HepG2 (cell line): ENCODE results near the gene CDH23. TPM values are rescaled to one million over a fixed set of nuclear protein-coding genes. Genes with fewer than 3 reads are reported as not detected.

Experiments
- ATAC-seq: fragments of 200-7000 bp; cut with Tn5 transposase; 3 replicates; pipeline ENCODE4 v1.9.1; 2020; ENCODE audit warnings: mild to moderate bottlenecking, moderate library complexity
- BruUV-seq: library from RNA; stranded (reverse); fragments of 400-500 nt; replicated peaks from 2 replicates; lab custom pipeline; 2021; lab: Mats Ljungman, UMichigan
- CTCF ChIA-PET: fragments of 300-600 bp; formaldehyde crosslinking; extraction: SDS; loops from one replicate; lab custom pipeline; 2021; ENCODE audit warnings: low total read pairs, inconsistent platforms, low intra/inter-chr PET ratio; lab: Yijun Ruan, JAX
- POLR2A ChIA-PET: fragments of 350-600 bp; sonication (Branson Sonifier 250); formaldehyde crosslinking; loops from one replicate; lab custom pipeline; 2020; ENCODE audit warnings: antibody characterized with exemption, inconsistent platforms; lab: Yijun Ruan, JAX
- DNase-seq: peaks from one replicate; pipeline ENCODE4 v3.0.0-alpha.2; 2015; ENCODE audit warnings: low spot score
- FAIRE-seq: peaks from 3 replicates; lab custom pipeline; 2011; peaks lifted over from hg19 to GRCh38; lab: Jason Lieb, UNC
- H2AFZ ChIP-seq: one replicate; pipeline ENCODE4 v1.6.1; 2011; ENCODE audit warnings: low read length, inconsistent platforms
- H3K27ac ChIP-seq: fragments of 300-600 bp; 3 replicates; pipeline ENCODE4 v1.8.0; 2011; ENCODE audit warnings: mixed run types, mild to moderate bottlenecking, mixed read lengths, low read length, inconsistent platforms; ENCODE audit not compliant: insufficient read depth; ENCODE audit errors: extremely low read length
- H3K27me3 ChIP-seq, 2 experiments: fragments of 200-600 bp in 1 of 2; 2 replicates in 1 of 2; 3 replicates in 1 of 2; pipeline versions ENCODE4 v1.6.0 to v1.8.0; 2011; ENCODE audit warnings: low read length in 2 of 2, mild to moderate bottlenecking in 2 of 2, moderate library complexity in 2 of 2, inconsistent platforms in 1 of 2; ENCODE audit not compliant: insufficient read depth in 2 of 2, control insufficient read depth in 1 of 2
- H3K36me3 ChIP-seq, 2 experiments: fragments of 200-600 bp in 1 of 2; replicated peaks in 1 of 2; 2 replicates in 1 of 2; 3 replicates in 1 of 2; pipeline versions ENCODE4 v1.5.1 to v1.8.0; 2011; ENCODE audit warnings: low read length in 2 of 2, inconsistent platforms in 1 of 2; ENCODE audit not compliant: insufficient read depth in 2 of 2, control insufficient read depth in 1 of 2
- H3K4me1 ChIP-seq: 2 replicates; pipeline ENCODE4 v1.5.1; 2012; ENCODE audit warnings: low read length, inconsistent platforms; ENCODE audit not compliant: insufficient read depth
- H3K4me2 ChIP-seq: 2 replicates; pipeline ENCODE4 v1.6.0; 2011; ENCODE audit warnings: low read depth, low read length, inconsistent platforms
- H3K4me3 ChIP-seq, 3 experiments: fragments of 200-600 bp in 1 of 3; sonication (generic), shearing (Covaris generic) in 1 of 3; replicated peaks in 1 of 3; 2 replicates each; pipeline ENCODE4 v1.5.1; 2011 to 2016; ENCODE audit warnings: low read length in 3 of 3, inconsistent platforms in 2 of 3, low read depth in 2 of 3, mild to moderate bottlenecking in 2 of 3, control low read depth in 1 of 3, mixed read lengths in 1 of 3; ENCODE audit not compliant: insufficient read depth in 1 of 3
- H3K79me2 ChIP-seq: one replicate; pipeline ENCODE4 v1.6.1; 2011; ENCODE audit warnings: low read length, inconsistent platforms; ENCODE audit not compliant: insufficient read depth
- H3K9ac ChIP-seq: 2 replicates; pipeline ENCODE4 v1.6.0; 2011; ENCODE audit warnings: mild to moderate bottlenecking, low read depth, low read length, inconsistent platforms; ENCODE audit not compliant: insufficient read depth
- H3K9me3 ChIP-seq: 2 replicates; pipeline ENCODE4 v1.5.1; 2012; ENCODE audit warnings: mild to moderate bottlenecking, low read length
- H4K20me1 ChIP-seq: 2 replicates; pipeline ENCODE4 v1.6.0; 2011; ENCODE audit warnings: inconsistent platforms, mild to moderate bottlenecking, low read length, moderate library complexity; ENCODE audit not compliant: insufficient read depth
- ASH2L ChIP-seq: fragments of 300-600, 200-600 bp; sonication (generic); IDR thresholded peaks from 2 replicates; pipeline ENCODE4 v1.7.0; 2017; ENCODE audit warnings: low read depth, mild to moderate bottlenecking, moderate library complexity, mixed read lengths, low read length; ENCODE audit not compliant: insufficient read length
- ATAD3A ChIP-seq: sonication (generic); formaldehyde crosslinking; IDR thresholded peaks from 2 replicates; pipeline ENCODE4 v1.4.0; 2020; ENCODE audit warnings: missing genetic modification reagents
- HNF1A ChIP-seq, 2 experiments: sonication (generic) in 1 of 2; formaldehyde crosslinking in 1 of 2; IDR thresholded peaks; 2 replicates each; pipeline versions ENCODE4 v1.4.0 to v1.6.1; 2016 to 2020; ENCODE audit warnings: borderline replicate concordance in 1 of 2, low read depth in 1 of 2, mild to moderate bottlenecking in 1 of 2, missing genetic modification reagents in 1 of 2
- KDM6A ChIP-seq: IDR thresholded peaks from 2 replicates; pipeline ENCODE4 v1.6.1; 2016; ENCODE audit warnings: low read depth
- MTA3 ChIP-seq: sonication (generic); formaldehyde crosslinking; IDR thresholded peaks from 2 replicates; pipeline ENCODE4 v1.4.0; 2020; ENCODE audit warnings: missing genetic modification reagents
- RBAK ChIP-seq: sonication (generic); formaldehyde crosslinking; IDR thresholded peaks from 2 replicates; pipeline ENCODE4 v1.5.1; 2020; ENCODE audit warnings: mild to moderate bottlenecking, missing genetic modification reagents
- RNF2 ChIP-seq: fragments of 450-650 bp; conservative IDR thresholded peaks from 2 replicates; pipeline ENCODE4 v1.6.1; 2016; ENCODE audit warnings: low read depth
- SIX4 ChIP-seq: sonication (generic); formaldehyde crosslinking; IDR thresholded peaks from 2 replicates; pipeline ENCODE4 v1.4.0; 2020; ENCODE audit warnings: missing genetic modification reagents
- TCF7 ChIP-seq: sonication (generic); IDR thresholded peaks from 2 replicates; pipeline ENCODE4 v1.6.1; 2016; ENCODE audit warnings: antibody characterized with exemption, low read depth
- ZBTB21 ChIP-seq: sonication (generic); formaldehyde crosslinking; IDR thresholded peaks from 2 replicates; pipeline ENCODE4 v1.4.0; 2020; ENCODE audit warnings: missing genetic modification reagents
- ZNF136 ChIP-seq: sonication (generic); formaldehyde crosslinking; IDR thresholded peaks from 2 replicates; pipeline ENCODE4 v1.8.1; 2022; ENCODE audit warnings: low read depth, mild to moderate bottlenecking, moderate library complexity, missing genetic modification reagents
- ZNF275 ChIP-seq: sonication (generic); formaldehyde crosslinking; IDR thresholded peaks from 2 replicates; pipeline ENCODE4 v1.8.0; 2022; ENCODE audit warnings: missing genetic modification reagents, mild to moderate bottlenecking, inconsistent platforms, borderline replicate concordance
- ZNF441 ChIP-seq: sonication (generic); formaldehyde crosslinking; IDR thresholded peaks from 2 replicates; pipeline ENCODE4 v1.7.0; 2021; ENCODE audit warnings: missing genetic modification reagents, borderline replicate concordance
- ZNF709 ChIP-seq: sonication (generic); formaldehyde crosslinking; IDR thresholded peaks from 2 replicates; pipeline ENCODE4 v1.5.0; 2020; ENCODE audit warnings: mild to moderate bottlenecking, missing genetic modification reagents
- in situ Hi-C: cut with HindIII; loops from 2 replicates; pipeline ENCODE4 v1.10.0; 2017; ENCODE audit warnings: low pct_unique_long_range_greater_than_20kb; ENCODE audit not compliant: extremely low pct_ligation_motif_present
- intact Hi-C: fragments of 100-400 bp; cut with micrococcal nuclease; formaldehyde crosslinking; loops from one replicate; pipeline ENCODE4 v1.10.0; 2022; ENCODE audit not compliant: unreplicated experiment
- polyA plus RNA-seq, 8 experiments: library from polyadenylated mRNA; depleted of rRNA in 3 of 8; stranded (reverse) in 7 of 8; unstranded in 1 of 8; fragments of >200 nt; fragmentation: Illumina TruSeq in 4 of 8; extraction: Trizol in 4 of 8; gene quantifications; 2 replicates each; pipeline versions ENCODE4 v1.2.1 to v1.2.3, GENCODE V29; 2011 to 2016; ENCODE audit warnings: low read depth in 4 of 8, missing spikeins in 1 of 8, mixed read lengths in 1 of 8; ENCODE audit not compliant: insufficient read depth in 1 of 8
- total RNA-seq, 5 experiments: library from RNA; depleted of rRNA; stranded (reverse); fragments of >200 nt; fragmentation: Illumina TruSeq; extraction: Trizol; gene quantifications; 2 replicates each; pipeline ENCODE4 v1.2.3, GENCODE V29; 2016; ENCODE audit warnings: low read depth in 1 of 5
- TF ChIP-seq, protein P1 (sequence below): sonication (generic); formaldehyde crosslinking; IDR thresholded peaks from 2 replicates; pipeline ENCODE4 v1.9.0; 2021; ENCODE audit warnings: missing genetic modification reagents, mild to moderate bottlenecking, borderline replicate concordance

CDH23 gene
- total and polyA plus RNA-seq, 2 of the 13 experiments (the other 11 are each of a cell fraction or from before 2014, with no cell fraction given) = 0.13 TPM; not detected in 1

DNA sequence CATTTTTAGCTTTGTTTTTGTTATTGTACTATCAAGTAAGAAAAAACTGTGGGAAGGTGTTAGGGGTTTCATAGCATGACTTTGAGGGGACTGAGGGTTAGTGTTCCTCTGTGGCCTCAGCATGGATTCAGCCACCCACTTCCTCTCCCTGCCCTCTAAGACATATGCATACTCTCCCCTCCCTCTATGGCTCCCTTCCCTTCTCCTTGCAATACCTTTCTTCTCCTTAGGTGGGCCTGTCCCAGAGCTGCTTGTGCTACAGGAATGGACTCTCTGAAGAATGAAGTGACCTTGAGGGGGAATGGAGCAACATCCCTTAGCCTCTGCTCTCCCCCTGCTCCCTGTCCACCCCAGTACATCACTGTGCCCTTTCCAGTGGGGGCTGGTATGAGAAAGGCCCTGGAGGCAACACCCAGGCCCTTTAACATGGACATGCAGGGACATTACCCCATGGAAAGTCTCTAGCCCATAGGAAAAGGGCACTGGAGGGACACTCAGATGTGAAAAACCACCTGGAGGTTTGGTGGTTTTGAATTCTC, 22.4 kb downstream of the CDH23 start:
- ChIA-PET CTCF (no interaction called here), POLR2A (no interaction called here)
- H3K4me2 ChIP-seq = no peak overlapping the region
- intact Hi-C loops (no loop called here), in situ Hi-C loops (no loop called here)
- ATAC-seq (no peak), DNase-seq (no peak), FAIRE-seq (no peak)
- BruUV-seq = no TSS peak
- H3K27me3 ChIP-seq = no peaks in the 10 kb centered on the region; a peak in 2 of 5 replicates
- H2AFZ ChIP-seq = no peak overlapping the region
- H4K20me1 ChIP-seq = no peaks in the 10 kb centered on the region
- H3K36me3 ChIP-seq = no peaks in the 10 kb centered on the region
- no peaks in the 10 kb centered on the region for H3K4me1 ChIP-seq
- no peak overlapping the region for H3K9ac ChIP-seq
- H3K9me3 ChIP-seq = no peaks in the 10 kb centered on the region
- no peak overlapping the region for H3K27ac ChIP-seq
- H3K4me3 ChIP-seq = no peak overlapping the region
- no peaks in the 10 kb centered on the region for H3K79me2 ChIP-seq
- TF ChIP-seq MTA3 (no peak), TCF7 (no peak), KDM6A (no peak), ZNF275 (no peak), SIX4 (CRISPR knock-in tag) (no peak), ASH2L (no peak), RBAK (CRISPR knock-in tag) (no peak), ZNF136 (CRISPR knock-in tag) (no peak), ZNF441 (CRISPR knock-in tag) (no peak), ZBTB21 (CRISPR knock-in tag) (no peak), RNF2 (no peak), HNF1A (IDR thresholded peaks at IDR 0.05; ENCODE audit: low read depth) (no peak), HNF1A (CRISPR knock-in tag; IDR thresholded peaks at IDR 0.05; ENCODE audit: borderline replicate concordance) (no peak), ZNF709 (CRISPR knock-in tag) (no peak), ATAD3A (CRISPR knock-in tag) (no peak)
- TF ChIP-seq, protein P1, sequence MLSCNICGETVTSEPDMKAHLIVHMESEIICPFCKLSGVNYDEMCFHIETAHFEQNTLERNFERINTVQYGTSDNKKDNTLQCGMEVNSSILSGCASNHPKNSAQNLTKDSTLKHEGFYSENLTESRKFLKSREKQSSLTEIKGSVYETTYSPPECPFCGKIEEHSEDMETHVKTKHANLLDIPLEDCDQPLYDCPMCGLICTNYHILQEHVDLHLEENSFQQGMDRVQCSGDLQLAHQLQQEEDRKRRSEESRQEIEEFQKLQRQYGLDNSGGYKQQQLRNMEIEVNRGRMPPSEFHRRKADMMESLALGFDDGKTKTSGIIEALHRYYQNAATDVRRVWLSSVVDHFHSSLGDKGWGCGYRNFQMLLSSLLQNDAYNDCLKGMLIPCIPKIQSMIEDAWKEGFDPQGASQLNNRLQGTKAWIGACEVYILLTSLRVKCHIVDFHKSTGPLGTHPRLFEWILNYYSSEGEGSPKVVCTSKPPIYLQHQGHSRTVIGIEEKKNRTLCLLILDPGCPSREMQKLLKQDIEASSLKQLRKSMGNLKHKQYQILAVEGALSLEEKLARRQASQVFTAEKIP (CRISPR knock-in tag) = no peak
